Adipose tissue (tissue), 3 donors: ENCODE data around the gene SNX33. TPM values are rescaled to one million over a fixed set of nuclear protein-coding genes. Genes with fewer than 3 reads are reported as not detected.
A peak's percentile ranks its signal among the peaks of the same experiment; 100 is the strongest.
"Not testable (repeated sequence)": the region's sequence is repeated elsewhere in the genome, so short reads cannot be mapped to it uniquely, and the experiment has no call there.

Experiments used
- H3K27ac ChIP-seq: one replicate; pipeline ENCODE4 v1.5.1; 2013; ENCODE audit warnings: low read depth, low read length
- WGBS, 3 donors: extraction: QIAGEN DNeasy Blood & Tissue Kit; methylation state at CpG; one replicate each; pipeline ENCODE4 v1.1.7; 2013; 5-methylcytosine and 5-hydroxymethylcytosine counted together
- polyA plus RNA-seq, 3 donors: library from polyadenylated mRNA; stranded (reverse); fragments of 200-250 nt; gene quantifications; one replicate each; pipeline ENCODE4 v1.2.3, GENCODE V29; 2013
- donor health status: healthy with polysubstance abuse.
- donor health status: Bipolar disorder and iron deficiency.
- donor health status: healthy.

The SNX33 gene, protein sequence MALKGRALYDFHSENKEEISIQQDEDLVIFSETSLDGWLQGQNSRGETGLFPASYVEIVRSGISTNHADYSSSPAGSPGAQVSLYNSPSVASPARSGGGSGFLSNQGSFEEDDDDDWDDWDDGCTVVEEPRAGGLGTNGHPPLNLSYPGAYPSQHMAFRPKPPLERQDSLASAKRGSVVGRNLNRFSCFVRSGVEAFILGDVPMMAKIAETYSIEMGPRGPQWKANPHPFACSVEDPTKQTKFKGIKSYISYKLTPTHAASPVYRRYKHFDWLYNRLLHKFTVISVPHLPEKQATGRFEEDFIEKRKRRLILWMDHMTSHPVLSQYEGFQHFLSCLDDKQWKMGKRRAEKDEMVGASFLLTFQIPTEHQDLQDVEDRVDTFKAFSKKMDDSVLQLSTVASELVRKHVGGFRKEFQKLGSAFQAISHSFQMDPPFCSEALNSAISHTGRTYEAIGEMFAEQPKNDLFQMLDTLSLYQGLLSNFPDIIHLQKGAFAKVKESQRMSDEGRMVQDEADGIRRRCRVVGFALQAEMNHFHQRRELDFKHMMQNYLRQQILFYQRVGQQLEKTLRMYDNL
- 10 to 100 TPM; 14.1 to 18.3 (median 17.4) TPM for polyA plus RNA-seq

DNA sequence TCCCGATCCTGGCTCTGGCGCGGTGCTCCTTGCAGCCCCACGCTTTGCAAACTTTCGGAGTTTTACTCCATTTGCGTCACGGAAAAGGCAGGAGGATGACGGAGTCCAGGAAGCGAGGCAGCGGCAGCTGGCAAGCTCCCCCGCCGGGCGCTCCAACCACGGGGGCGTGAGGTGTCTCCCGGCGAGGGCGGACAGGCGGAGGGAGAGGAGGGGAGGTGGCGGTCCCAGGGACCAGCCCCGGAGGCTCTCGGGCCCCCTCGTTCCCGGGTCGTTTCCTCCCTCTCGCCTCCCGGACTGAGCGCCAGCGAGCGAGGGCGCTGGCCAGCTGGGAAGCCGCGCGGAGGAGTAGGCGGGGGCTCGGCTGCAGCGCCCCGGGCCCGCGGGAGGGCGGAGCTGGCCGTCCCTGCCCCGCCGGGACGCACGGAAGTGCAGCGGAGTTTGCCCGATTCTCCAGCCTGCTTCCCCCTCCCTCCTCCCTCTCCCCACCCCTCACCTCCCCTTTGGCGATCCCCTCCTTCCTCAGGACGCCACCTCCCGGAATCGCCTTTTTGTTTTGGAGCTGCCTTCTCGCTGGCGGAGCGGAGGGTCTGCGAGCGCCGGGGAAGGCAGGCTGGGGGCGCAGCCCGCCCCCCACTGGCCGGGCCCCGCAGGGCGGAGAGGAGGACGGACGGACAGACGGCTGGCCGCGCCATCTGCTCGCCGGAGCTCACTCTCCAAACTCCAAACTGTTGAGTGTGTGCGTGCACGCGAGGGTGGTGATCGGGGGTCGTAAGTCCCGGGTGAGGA lies at the start of gene SNX33:
SNX33 (plus strand) TSS at position 543 of the 786 bp plus-strand sequence. CDS start 1,191 bp downstream, outside the sequence.
- peak within 1 kb of the TSS; percentile 76 for H3K27ac ChIP-seq
- WGBS, 3 donors, result 0 to 1% (median 0%) methylated on average over 58 to 75 of the region's 76 CpGs

DNA sequence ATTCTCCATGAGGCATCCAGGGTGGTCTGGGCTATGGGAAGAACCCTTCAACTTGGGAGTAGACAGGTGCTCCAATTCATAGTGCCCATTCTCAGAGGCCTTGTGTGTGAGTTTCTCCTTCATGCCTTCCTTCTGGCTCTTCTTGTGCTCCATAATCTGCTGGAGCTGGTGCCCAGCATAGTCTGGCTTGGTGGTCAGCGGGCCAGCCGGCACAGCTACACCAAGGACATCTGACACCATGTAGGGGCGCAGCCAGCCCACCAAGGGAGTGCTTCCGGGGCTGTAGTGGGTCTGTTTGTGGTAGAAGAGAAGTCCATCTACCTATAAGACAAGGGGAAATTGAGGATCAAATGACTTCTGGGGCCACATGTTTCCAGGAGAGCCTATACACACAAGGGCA lies 49.4 kb upstream of the SNX33 start:
- 92 to 99% (median 94%) methylated on average over 4 of the region's 4 CpGs for WGBS, 3 donors
- no peak overlapping the region for H3K27ac ChIP-seq

DNA sequence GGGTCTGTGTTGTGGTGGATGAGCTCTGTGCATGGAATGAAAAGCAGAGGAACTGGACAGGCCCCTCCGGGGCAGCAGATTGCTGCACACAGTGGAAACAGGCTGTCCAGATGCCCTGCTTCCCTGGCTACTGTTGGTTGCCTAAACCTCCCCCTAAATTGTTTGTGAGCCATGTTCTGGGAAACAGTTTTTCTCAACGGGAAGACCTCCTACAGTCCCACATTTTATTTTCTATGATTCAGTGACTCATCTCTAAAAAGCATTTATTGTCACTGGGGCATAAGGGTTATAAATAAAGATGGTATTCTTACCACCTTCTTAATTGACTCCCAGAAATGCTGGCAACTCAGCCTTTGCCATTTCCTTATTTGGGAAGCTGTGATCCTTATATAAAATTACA lies 48.3 kb upstream of the SNX33 start:
- no peak overlapping the region for H3K27ac ChIP-seq
- WGBS, 3 donors, result 58 to 73% (median 66%) methylated on average over 2 of the region's 2 CpGs

DNA sequence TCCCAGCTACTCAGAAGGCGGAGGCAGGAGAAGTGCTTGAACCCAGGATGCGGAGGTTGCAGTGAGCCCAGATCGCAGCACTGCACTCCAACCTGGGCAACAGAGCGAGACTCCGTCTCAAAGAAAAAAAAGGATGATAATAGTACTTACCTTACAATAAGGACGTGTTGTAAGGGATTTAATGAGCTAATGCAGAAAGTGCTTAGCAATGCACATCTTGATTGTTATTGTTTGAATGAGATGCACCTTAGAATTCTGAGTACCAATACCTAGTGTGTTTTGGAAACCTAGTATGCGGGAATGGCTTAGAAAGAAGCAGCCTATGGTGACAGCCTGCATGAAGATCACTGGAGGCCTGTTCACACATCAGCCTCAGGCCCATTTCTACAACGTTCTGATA lies 41.7 kb upstream of the SNX33 start:
- WGBS, 3 donors, result 91 to 94% (median 94%) methylated on average over 8 of the region's 8 CpGs
- no peak overlapping the region for H3K27ac ChIP-seq

DNA sequence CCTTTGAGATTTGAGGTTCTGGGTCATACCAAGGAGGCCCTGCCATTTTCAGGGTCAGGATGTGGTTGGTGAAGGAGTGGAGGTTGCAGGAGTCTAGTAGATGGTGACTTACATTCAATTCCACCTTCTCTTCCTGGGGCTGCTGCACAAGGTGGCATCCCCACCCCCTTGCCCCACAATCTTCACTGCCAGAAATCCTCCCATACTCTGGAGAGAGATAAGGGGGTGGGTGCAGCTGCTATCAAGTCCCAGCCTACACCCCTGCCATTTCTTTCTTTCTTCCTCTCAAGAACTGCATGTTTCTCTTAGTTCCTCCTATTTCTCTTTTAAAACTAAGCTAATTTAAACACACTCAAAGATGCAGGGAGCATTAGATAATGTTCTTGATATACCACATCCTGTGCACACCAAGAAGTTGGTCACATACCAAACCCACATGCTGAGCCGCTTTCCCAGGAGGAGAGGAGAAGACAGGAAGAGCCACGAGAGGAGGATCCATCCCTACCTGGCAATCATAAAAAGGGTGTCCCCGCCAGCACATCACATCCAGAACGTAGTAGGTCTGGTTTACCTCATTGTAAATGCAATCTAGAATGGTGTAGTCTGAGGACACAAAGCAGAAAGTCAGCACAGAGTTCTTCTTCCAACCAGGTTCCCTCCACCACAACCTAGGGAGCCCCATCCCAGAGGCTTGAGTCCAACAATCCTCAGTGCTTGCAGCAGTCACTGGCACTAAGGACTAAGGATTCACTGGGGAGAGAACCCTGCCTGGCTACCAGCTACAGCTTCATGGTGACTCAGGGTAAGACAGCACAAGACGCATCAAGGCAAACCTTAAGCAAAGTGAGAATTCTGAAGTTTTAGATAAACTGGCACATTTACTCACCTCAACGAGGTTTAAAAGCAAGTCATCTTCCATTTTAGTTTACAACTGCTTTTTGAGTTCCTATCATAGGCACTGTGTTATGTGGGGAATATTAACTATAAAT lies 40.7 kb upstream of the SNX33 start:
- H3K27ac ChIP-seq, result peak overlapping the region; percentile 6
- 60 to 88% (median 64%) methylated on average over 6 of the region's 6 CpGs for WGBS, 3 donors

DNA sequence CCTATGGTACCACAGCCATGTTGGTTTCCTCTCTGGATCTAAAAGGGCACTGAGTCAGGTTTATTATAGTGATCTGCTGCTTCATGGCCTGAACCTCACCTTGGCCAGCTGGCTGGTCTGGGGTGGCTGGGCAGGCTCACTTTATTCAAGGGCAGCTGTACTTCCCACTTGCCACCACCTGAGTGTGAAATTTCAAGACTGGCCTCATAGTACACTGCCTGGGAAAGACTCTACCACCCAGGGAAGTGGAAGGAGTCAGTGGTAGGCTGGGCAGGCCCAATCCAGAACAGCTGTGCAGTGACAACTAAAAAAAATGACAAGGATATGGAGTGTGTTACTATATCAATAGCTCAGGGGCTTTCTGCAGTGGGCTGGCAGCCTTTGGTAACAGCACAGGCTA lies 30.9 kb upstream of the SNX33 start:
- H3K27ac ChIP-seq, result no peak overlapping the region

DNA sequence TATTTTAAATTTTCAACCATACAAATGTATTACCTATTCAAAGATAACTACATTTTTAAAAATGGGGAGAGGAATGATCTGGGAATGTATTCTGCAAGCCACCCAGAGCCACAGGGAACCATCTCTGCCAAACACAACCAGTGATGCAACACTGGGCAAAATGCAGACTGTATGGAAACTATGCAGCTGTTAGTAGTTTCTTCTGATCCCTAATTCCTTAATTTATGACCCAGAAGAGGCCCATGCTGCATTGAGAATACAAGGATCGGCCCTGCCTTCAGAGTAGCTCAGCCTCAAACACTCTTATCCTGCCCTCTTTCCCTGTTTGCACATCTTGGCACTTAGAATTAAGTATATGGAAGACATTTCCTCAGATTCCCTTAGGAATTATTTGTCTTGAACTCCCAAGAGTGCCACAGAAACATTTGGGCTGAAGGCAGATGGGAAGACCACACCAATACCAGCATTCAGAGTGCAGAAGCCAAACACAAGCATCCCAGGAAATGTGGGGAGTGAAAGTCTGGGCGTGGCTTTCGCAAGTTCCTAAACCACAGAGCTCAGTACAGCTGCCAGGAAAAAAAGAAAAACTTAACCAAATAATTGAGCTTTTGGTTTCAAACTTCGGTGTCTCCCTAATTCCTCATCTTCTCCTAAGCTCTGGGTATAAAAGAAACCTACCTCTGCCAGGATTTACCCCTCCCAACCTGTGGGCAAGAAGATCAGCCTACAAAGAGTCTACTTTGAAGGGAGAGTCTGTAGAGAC lies 27.5 kb upstream of the SNX33 start:
- 20 to 57% (median 21%) methylated on average over 4 of the region's 4 CpGs for WGBS, 3 donors
- no peak overlapping the region for H3K27ac ChIP-seq

DNA sequence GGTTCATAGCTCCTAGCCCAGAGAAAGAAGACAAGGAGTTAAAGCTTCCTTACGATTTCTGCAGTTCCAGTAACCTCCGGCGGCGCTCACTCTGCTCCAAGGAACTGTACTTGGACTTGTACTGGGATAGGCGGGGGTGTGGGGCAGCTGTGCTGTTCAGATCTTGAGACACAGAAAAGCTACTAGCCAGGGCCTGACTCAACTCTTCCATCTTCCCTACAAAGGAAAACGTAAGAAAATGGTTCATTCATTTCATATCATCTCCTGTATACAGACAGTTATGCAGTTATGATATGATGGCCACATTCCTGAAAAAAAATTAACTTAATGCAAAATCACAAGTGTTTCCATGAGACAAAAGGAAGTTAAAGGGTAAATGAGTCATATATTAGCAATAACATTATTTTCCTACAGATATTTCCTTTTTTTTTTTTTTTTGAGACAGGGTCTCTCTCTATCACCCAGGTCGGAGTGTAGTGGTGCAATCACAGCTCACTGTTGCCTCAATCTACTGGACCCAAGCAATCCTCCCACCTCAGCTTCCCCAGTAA lies 26.8 kb upstream of the SNX33 start:
- H3K27ac ChIP-seq, result no peak overlapping the region
- 19 to 58% (median 25%) methylated on average over 7 of the region's 7 CpGs for WGBS, 3 donors

DNA sequence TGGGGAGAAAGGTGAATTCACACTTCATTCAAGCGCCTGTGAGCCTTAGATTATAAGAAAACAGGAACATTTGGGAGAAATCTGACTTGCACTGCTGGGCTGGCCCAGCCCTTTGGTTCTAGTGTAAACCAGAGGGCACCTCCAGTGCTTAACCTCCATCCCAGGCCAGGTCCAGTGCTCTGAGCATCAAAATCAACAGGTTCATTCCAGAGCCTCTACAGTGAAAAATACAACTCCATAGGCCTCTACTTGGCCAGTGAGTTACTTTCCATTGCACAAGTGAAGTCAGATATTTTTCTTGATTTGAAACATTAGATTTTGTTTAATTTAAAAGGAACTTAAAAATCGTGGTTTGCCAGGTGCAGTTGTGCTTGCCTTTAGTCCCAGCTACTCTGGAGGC lies 25.2 kb upstream of the SNX33 start:
- 70 to 77% (median 76%) methylated on average over 2 of the region's 2 CpGs for WGBS, 3 donors

DNA sequence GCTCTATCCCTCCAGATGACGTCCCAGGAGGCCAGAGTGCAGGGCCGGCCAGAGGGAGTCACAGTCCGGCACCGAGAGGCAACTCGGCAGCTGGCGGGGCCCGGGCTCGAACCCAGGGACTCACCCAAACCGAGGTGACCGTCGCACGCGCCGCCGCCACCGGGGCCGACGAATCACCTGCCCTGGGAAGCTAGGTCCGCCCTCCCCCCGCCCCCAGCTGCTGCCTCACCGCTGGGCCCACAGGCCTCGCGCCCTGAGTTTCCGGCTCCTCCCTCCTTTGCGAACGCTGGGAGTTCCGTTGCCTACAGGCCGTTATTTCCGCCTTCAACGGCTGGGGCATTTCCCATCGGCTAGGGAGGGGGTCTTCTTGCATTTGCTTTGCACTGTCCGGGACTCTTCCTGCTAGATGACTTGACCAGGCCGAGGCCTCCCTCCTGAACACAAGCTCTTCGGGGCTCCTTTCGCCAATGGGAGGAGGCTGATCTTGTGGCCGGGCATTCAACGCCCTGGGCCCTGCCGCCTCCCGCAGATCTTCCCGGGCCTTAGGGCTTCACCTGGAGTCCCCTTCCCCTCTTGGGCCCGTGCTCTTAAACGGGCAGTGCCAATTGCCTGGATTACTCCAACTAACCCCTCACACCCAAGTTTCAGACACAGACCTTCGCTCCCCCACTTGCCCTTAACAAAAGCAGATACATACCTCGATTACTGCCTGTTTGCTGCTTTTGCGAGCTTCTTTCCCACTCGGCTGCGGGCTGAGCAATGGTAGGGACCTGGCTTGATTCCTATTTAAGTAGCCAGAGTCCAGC lies 22.0 kb upstream of the SNX33 start, which contains the start of gene SNUPN:
SNUPN (minus strand) TSS at position 184 of the 806 bp plus-strand sequence. CDS start 4,674 bp downstream, outside the sequence.
- peak within 1 kb of the TSS; percentile 87 for H3K27ac ChIP-seq
- WGBS, 3 donors, result 1 to 2% (median 1%) methylated on average over 40 to 47 of the region's 47 CpGs

More for the DNA sequence above, 25.2 kb upstream of the SNX33 start:
- no peak overlapping the region for H3K27ac ChIP-seq

DNA sequence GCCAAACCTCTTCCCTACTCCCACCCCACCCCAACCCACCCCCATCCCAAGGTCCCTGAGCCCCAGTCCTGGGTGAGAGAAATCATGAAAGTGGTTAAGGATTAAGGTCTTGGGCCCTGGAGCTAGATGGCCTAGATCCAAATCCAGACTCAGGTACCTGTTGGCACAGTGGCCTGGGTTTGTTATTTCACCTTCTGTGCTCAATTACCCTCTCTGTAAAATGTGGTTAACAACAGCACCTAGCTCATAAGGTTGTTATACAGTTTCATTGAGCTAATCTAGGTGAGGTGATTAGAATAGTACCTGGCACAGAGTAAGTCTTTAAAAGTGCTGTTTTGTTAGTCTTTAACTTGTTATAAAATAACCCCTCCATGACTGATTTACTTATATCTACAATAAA lies 15.8 kb upstream of the SNX33 start:
- H3K27ac ChIP-seq, result no peak overlapping the region

DNA sequence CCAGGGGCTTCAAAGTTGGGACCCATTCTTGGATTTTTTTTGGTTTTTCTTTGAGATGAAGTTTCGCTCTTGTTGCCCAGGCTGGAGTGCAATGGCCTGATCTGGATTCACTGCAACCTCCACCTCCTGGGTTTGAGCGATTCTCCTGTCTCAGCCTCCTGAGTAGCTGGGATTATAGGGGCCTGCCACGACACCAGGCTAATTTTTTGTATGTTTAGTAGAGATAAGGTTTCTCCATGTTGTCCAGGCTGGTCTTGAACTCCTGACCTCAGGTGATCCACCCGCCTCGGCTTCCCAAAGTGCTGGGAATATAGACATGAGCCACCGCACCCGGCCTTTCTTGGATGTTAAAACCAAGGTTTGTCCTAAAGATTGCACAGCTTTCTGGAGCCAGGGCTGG lies 13.8 kb upstream of the SNX33 start:
- H3K27ac ChIP-seq, result not testable (repeated sequence)
- WGBS, 3 donors, result 92 to 93% (median 93%) methylated on average over 7 of the region's 7 CpGs

DNA sequence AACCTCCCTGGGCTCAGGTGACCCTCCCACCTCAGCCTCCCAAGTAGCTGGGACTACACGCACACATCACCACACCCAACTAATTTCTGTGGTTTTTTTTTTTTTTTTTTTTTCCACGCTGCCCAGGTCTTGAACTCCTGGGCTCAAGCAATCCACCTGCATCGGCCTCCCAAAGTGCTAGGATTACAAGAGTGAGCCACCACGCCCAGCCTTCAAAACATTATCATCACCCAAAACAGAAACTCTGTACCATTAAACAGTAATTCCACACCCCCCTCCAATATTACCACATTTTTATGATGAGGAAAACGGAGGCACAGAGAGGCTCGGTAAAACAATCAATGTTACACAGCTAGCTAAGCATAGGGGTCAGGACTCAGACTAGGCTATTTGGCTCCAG lies 11.7 kb upstream of the SNX33 start:
- no peak overlapping the region for H3K27ac ChIP-seq
- 83 to 88% (median 85%) methylated on average over 6 of the region's 6 CpGs for WGBS, 3 donors

DNA sequence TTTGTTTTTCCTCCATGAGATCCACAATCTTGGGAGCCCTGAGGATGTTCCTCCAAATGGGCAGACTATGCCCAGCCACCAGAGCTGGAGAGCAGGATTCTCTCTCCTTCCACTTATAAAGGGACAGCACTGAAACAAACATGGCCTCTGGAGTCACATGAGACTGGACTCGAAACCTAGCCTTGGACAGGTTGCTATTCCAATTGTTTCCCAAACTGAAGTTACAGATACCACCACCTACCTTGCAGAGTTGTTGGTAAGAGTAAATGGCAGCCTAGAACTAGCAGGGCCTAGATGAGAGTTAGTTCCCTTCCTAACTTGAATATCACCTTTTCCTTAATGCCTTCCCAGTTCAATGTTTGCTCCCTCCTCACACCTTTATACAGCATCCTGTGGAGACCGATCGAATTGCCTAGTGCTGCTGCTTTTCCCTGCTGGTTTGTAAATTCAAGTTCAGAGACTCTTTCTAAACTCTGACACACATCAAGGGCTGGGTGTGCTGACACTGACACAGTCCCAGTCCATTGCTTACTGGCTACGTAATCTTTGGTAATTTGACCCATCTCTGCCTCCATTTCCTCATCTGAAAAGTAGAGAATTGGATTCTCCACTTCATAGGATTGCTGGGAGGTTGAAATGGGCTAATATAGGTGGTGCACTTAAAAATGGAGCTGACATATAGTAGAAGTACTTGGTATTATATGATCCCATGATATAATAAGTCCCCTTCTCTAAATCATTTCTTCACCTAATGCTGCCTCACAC lies 10.3 kb upstream of the SNX33 start:
- 52 to 56% (median 53%) methylated on average over 4 of the region's 4 CpGs for WGBS, 3 donors
- no peak overlapping the region for H3K27ac ChIP-seq

DNA sequence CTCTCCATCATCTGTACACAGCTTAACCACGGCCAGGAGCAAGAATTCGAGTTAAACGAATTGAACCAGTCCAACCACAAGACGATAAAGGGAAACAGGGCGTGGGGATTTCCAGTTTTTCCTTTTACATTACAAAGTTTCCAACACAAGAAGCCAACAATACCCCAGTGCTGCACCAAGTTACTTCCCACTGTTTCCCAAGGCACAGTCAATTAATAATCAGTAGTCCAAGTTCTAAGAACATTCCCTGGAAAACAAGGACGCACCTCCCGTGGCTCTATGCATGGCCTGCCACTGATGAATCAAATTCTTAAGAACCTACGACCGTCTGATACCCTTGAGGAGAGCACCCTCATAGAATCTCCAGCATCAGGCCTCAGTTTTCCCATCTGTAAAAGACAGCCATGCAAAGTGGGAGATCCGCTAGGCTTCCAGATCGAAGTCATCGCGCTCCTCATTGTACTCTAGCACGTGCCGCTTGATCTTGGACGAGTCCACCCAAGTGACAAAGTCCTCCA lies 8.5 kb upstream of the SNX33 start:
- H3K27ac ChIP-seq, result peak overlapping the region; percentile 61
- 0 to 1% (median 0%) methylated on average over 16 of the region's 16 CpGs for WGBS, 3 donors
